Tibial nerve (tissue), 4 donors: ENCODE measurements around the gene GBA2. TPM values are rescaled to one million over a fixed set of nuclear protein-coding genes. Genes with fewer than 3 reads are reported as not detected.

Experiments used
- DNase-seq, 2 donors: peaks; one replicate each; pipeline ENCODE4 v3.0.0-alpha.2; 2019; ENCODE audit warnings: low spot score in 2 of 2
- H3K27ac ChIP-seq, 4 donors: fragments of 200-600 bp; sonication (generic) in 3 of 4; one replicate each; pipeline ENCODE4 v1.5.1; 2017 to 2019; ENCODE audit warnings: mild to moderate bottlenecking in 1 of 4
- H3K27me3 ChIP-seq, 2 donors: fragments of 200-600 bp; sonication (generic) in 1 of 2; one replicate each; pipeline versions ENCODE4 v1.5.1 to v1.6.0; 2017 to 2019
- H3K36me3 ChIP-seq, 3 donors: fragments of 200-600 bp; sonication (generic); one replicate each; pipeline ENCODE4 v1.5.1; 2018 to 2019
- H3K4me1 ChIP-seq, 4 donors: fragments of 200-600 bp; sonication (generic) in 3 of 4; one replicate each; pipeline ENCODE4 v1.5.1; 2017 to 2019
- H3K4me3 ChIP-seq, 4 donors: fragments of 200-600 bp; sonication (generic) in 3 of 4; one replicate each; pipeline ENCODE4 v1.5.1; 2017 to 2019; ENCODE audit warnings: mild to moderate bottlenecking in 1 of 4, moderate library complexity in 1 of 4
- H3K9me3 ChIP-seq, 4 donors: fragments of 200-600 bp; sonication (generic) in 3 of 4; one replicate each; pipeline ENCODE4 v1.5.1; 2017 to 2019
- CTCF ChIP-seq, 5 experiments: fragments of 200-600 bp in 3 of 5; fragments of 450-650 bp in 2 of 5; sonication (generic) in 3 of 5; IDR thresholded peaks; one replicate each; pipeline ENCODE4 v1.5.1; 2016 to 2019; ENCODE audit warnings: antibody characterized with exemption in 5 of 5, mild to moderate bottlenecking in 3 of 5, moderate library complexity in 2 of 5
- EP300 ChIP-seq, 2 donors: sonication (generic); formaldehyde crosslinking; IDR thresholded peaks; one replicate each; pipeline ENCODE4 v1.6.1; 2017; ENCODE audit warnings: antibody characterized with exemption in 2 of 2, mild to moderate bottlenecking in 1 of 2
- POLR2A ChIP-seq, 2 donors: fragments of 450-650 bp; IDR thresholded peaks; one replicate each; pipeline ENCODE4 v1.6.1; 2017; ENCODE audit warnings: antibody characterized with exemption in 2 of 2, mild to moderate bottlenecking in 2 of 2, moderate library complexity in 2 of 2
- WGBS, 2 donors: methylation state at CpG; one replicate each; pipeline ENCODE4 v1.1.5; 2018; 5-methylcytosine and 5-hydroxymethylcytosine counted together
- total RNA-seq, 4 donors: library from RNA; depleted of rRNA; stranded (reverse); fragments of >200 nt; gene quantifications; one replicate each; pipeline ENCODE4 v1.1.0, GENCODE V29; 2016

Gene GBA2
- total RNA-seq, 4 donors from 2014 or later = 63.8 to 92.1 (median 66.1) TPM

- H3K4me3 ChIP-seq = no peak overlapping the region
- no peak overlapping the region for H3K27ac ChIP-seq
- peaks cover 0 to 32% (median 27%) of the 10 kb centered on the region in 4 donors for H3K4me1 ChIP-seq
- WGBS, 2 donors = 85 to 91% methylated on average over 8 of the region's 8 CpGs
- peaks cover 0 to 61% (median 16%) of the 10 kb centered on the region in 3 donors for H3K36me3 ChIP-seq
- H3K27me3 ChIP-seq = no peaks in the 10 kb centered on the region
- no peak for DNase-seq
- no peaks in the 10 kb centered on the region for H3K9me3 ChIP-seq
- no peak for TF ChIP-seq EP300 (IDR thresholded peaks at IDR 0.05)
- TF ChIP-seq CTCF (IDR thresholded peaks at IDR 0.05) = no peak
- no peak for TF ChIP-seq POLR2A (IDR thresholded peaks at IDR 0.05)
These were observed 5.0 kb downstream of the GBA2 start for GRCh38 chr9:35743880-35744518.

GRCh38 chr9:35743452-35743851 lies 5.6 kb downstream of the GBA2 start:
- no peak overlapping the region for H3K4me3 ChIP-seq
- WGBS, 2 donors = 63 to 66% methylated on average over 2 of the region's 2 CpGs
- no peaks in the 10 kb centered on the region for H3K9me3 ChIP-seq
- TF ChIP-seq CTCF (IDR thresholded peaks at IDR 0.05) (no peak), POLR2A (IDR thresholded peaks at IDR 0.05) (no peak), EP300 (IDR thresholded peaks at IDR 0.05) (no peak)
- H3K36me3 ChIP-seq = peaks cover 0 to 66% (median 19%) of the 10 kb centered on the region in 3 donors
- no peaks in the 10 kb centered on the region for H3K27me3 ChIP-seq
- no peak overlapping the region for H3K27ac ChIP-seq
- DNase-seq = no peak
- peaks cover 0 to 32% (median 27%) of the 10 kb centered on the region in 4 donors for H3K4me1 ChIP-seq

GRCh38 chr9:35741740-35742139 lies 7.3 kb downstream of the GBA2 start:
- Histone ChIP-seq H3K4me3 (no peak overlapping the region), H3K9me3 (no peaks in the 10 kb centered on the region), H3K4me1 (peaks cover 0 to 15% (median 11%) of the 10 kb centered on the region in 4 donors), H3K27ac (no peak overlapping the region), H3K36me3 (peaks cover 0 to 83% (median 33%) of the 10 kb centered on the region in 3 donors), H3K27me3 (no peaks in the 10 kb centered on the region)
- no peak for DNase-seq
- WGBS, 2 donors = 82 to 92% methylated on average over 7 of the region's 7 CpGs
- TF ChIP-seq POLR2A (IDR thresholded peaks at IDR 0.05) (no peak), EP300 (IDR thresholded peaks at IDR 0.05) (no peak), CTCF (IDR thresholded peaks at IDR 0.05) (no peak)

- Histone ChIP-seq H3K36me3 (peaks cover 0 to 98% (median 33%) of the 10 kb centered on the region in 3 donors), H3K4me3 (no peak overlapping the region), H3K27me3 (no peaks in the 10 kb centered on the region), H3K4me1 (peaks cover 0 to 3% (median 0%) of the 10 kb centered on the region in 4 donors), H3K27ac (no peak overlapping the region), H3K9me3 (no peaks in the 10 kb centered on the region)
- DNase-seq = no peak
- 81 to 93% methylated on average over 4 to 6 of the region's 6 CpGs for WGBS, 2 donors
- TF ChIP-seq CTCF (IDR thresholded peaks at IDR 0.05) (no peak), POLR2A (IDR thresholded peaks at IDR 0.05) (no peak), EP300 (IDR thresholded peaks at IDR 0.05) (no peak)
These were observed 8.8 kb downstream of the GBA2 start for GRCh38 chr9:35740243-35740642.

GRCh38 chr9:35738924-35739323 lies 10.1 kb downstream of the GBA2 start:
- no peak for TF ChIP-seq EP300 (IDR thresholded peaks at IDR 0.05)
- TF ChIP-seq CTCF (IDR thresholded peaks at IDR 0.05) = no peak
- TF ChIP-seq POLR2A (IDR thresholded peaks at IDR 0.05) = no peak
- H3K4me3 ChIP-seq = no peak overlapping the region
- WGBS, 2 donors = 82 to 88% methylated on average over 7 of the region's 7 CpGs
- peaks cover 0 to 99% (median 23%) of the 10 kb centered on the region in 3 donors for H3K36me3 ChIP-seq
- H3K27ac ChIP-seq = no peak overlapping the region
- peaks cover 0 to 10% (median 4%) of the 10 kb centered on the region in 4 donors for H3K4me1 ChIP-seq
- H3K9me3 ChIP-seq = no peaks in the 10 kb centered on the region
- H3K27me3 ChIP-seq = no peaks in the 10 kb centered on the region
- DNase-seq = no peak
